ENCODE measurements around the gene NRG2. TPM values are rescaled to one million over a fixed set of nuclear protein-coding genes. Genes with fewer than 3 reads are reported as not detected.

The NRG2 gene
- total and polyA plus RNA-seq, 2 donors (not counting 3 experiments of a cell fraction or from before 2014, with no cell fraction given), result 0.26 to 0.42 TPM

DNA sequence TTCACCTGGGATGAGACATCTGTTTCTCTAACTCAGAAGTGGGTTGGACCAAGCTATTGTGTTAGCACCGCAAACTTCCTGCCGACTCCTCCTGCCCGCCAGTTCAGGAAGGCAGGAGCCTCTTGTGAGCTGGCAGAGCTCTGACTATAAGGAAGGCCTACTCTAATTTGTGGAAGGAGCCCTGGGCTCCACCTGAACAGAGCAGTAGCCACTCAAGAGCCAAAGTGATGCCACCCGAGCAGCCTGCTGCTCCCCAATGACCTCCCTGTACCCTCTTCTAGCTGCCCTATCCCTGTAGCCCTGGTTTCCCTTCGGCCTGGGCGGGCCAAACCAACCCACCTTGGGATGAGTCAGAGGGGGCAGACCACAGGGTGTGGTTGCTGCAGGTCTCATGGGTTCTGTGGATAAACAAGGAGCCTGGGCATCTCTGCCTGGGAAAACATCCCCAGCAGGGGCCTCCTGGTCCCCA, 165.9 kb downstream of the NRG2 start:
- BruUV-seq (replicated peaks), result no TSS peak
- Histone ChIP-seq H3K4me3 (replicated peaks in 1 of 3; ENCODE audit: insufficient read depth in 1 of 3, low read depth in 1 of 3, low read length in 3 of 3) (no peak overlapping the region), H4K20me1 (replicated peaks; ENCODE audit: control insufficient read depth, extremely low read depth, insufficient read depth, low read length) (no peaks in the 10 kb centered on the region), H3K9me3 (replicated peaks; ENCODE audit: control insufficient read depth, insufficient read depth, low read length) (no peaks in the 10 kb centered on the region), H3K4me1 (ENCODE audit: control insufficient read depth, extremely low read depth, insufficient read depth, low read length) (no peaks in the 10 kb centered on the region), H3K9ac (replicated peaks; ENCODE audit: extremely low read depth, insufficient read depth, low read length) (no peak overlapping the region), H3K27me3 (ENCODE audit: control insufficient read depth in 2 of 2, insufficient read depth in 2 of 2, low read length in 2 of 2) (peaks cover 0 to 2% of the 10 kb centered on the region in 2 experiments), H3K79me2 (ENCODE audit: control insufficient read depth, insufficient read depth, low read length) (no peaks in the 10 kb centered on the region), H3K4me2 (ENCODE audit: insufficient read depth, low read length) (no peak overlapping the region), H3K27ac (ENCODE audit: insufficient read depth, low read depth, low read length) (no peak overlapping the region), H2AFZ (ENCODE audit: low read depth, low read length) (no peak overlapping the region), H3K36me3 (ENCODE audit: control insufficient read depth in 2 of 2, extremely low read depth in 1 of 2, insufficient read depth in 2 of 2, low read length in 2 of 2) (no peaks in the 10 kb centered on the region), H3K9me1 (replicated peaks; ENCODE audit: control insufficient read depth, extremely low read depth, insufficient read depth, low read length) (no peaks in the 10 kb centered on the region)
- ChIA-PET POLR2A (no interaction called here), CTCF (interaction anchor here (1.2 kb wide), 1 partner anchor 14 kb away, joined by 6 read pairs; no protein-coding TSS in a partner anchor)
- FAIRE-seq, result no peak
- intact Hi-C loops (cut with micrococcal nuclease) (no loop called here), dilution Hi-C loops (cut with MboI; ENCODE audit: extremely low pct_ligation_motif_present, low sequenced_read_pairs) (no loop called here)
- TF ChIP-seq, protein P1, sequence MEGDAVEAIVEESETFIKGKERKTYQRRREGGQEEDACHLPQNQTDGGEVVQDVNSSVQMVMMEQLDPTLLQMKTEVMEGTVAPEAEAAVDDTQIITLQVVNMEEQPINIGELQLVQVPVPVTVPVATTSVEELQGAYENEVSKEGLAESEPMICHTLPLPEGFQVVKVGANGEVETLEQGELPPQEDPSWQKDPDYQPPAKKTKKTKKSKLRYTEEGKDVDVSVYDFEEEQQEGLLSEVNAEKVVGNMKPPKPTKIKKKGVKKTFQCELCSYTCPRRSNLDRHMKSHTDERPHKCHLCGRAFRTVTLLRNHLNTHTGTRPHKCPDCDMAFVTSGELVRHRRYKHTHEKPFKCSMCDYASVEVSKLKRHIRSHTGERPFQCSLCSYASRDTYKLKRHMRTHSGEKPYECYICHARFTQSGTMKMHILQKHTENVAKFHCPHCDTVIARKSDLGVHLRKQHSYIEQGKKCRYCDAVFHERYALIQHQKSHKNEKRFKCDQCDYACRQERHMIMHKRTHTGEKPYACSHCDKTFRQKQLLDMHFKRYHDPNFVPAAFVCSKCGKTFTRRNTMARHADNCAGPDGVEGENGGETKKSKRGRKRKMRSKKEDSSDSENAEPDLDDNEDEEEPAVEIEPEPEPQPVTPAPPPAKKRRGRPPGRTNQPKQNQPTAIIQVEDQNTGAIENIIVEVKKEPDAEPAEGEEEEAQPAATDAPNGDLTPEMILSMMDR (IDR thresholded peaks at IDR 0.05; ENCODE audit: extremely low read depth in 1 of 2, insufficient read depth in 1 of 2, low read depth in 1 of 2, low read length in 2 of 2), result no peak
- TF ChIP-seq EZH2 (IDR thresholded peaks at IDR 0.05; ENCODE audit: borderline replicate concordance, low read depth, low read length, severe bottlenecking) (no peak), POLR2AphosphoS5 (IDR thresholded peaks at IDR 0.05; ENCODE audit: insufficient read depth, low read depth, low read length) (no peak), FOS (IDR thresholded peaks at IDR 0.05; ENCODE audit: borderline replicate concordance, insufficient read depth, low read length) (no peak), MYC (IDR thresholded peaks at IDR 0.05; ENCODE audit: low read depth, low read length) (no peak), POLR2A (IDR thresholded peaks at IDR 0.05; ENCODE audit: low read depth, low read length) (no peak), JUN (IDR thresholded peaks at IDR 0.05; ENCODE audit: borderline replicate concordance, insufficient read depth, insufficient read length, low read depth) (no peak), GATA2 (IDR thresholded peaks at IDR 0.05; ENCODE audit: insufficient read depth, insufficient read length, low read depth, low read length) (no peak)
- TF ChIP-seq, protein P2, sequence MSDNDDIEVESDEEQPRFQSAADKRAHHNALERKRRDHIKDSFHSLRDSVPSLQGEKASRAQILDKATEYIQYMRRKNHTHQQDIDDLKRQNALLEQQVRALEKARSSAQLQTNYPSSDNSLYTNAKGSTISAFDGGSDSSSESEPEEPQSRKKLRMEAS (IDR thresholded peaks at IDR 0.05; ENCODE audit: insufficient read depth, insufficient read length), result no peak
- DNase-seq (ENCODE audit: low read depth, low spot score), result no peak

Measured in endothelial cell of umbilical vein (primary cell).